ENCODE measurements around the gene IHH. TPM values are rescaled to one million over a fixed set of nuclear protein-coding genes. Genes with fewer than 3 reads are reported as not detected.

The IHH gene
- total and polyA plus RNA-seq, 2 of the 8 experiments (the other 6 are each of a cell fraction or from before 2014, with no cell fraction given): 0.03 TPM; not detected in 1

DNA sequence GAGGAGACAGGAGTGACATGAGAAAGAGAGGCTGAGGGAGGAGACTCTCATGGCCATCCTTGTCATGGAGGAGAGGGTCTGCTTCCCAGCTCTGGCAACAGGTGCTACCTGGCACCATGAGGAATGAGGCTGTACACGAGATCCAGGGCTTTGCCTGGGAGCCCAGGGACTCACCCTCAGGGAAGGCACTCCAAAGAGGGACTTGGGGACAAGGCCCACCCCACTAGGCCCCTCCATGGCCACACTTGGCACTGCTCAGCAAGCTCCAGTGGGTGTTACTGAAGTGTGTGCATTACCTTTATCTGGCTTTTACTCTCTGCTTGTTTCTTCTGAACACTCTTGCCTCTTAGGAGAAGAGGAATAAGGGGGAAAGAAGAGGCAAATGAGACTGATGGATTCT, 22.1 kb downstream of the IHH start:
- Histone ChIP-seq H3K23ac (ENCODE audit: insufficient read length) (no peak overlapping the region), H3K23me2 (ENCODE audit: low read depth, low read length) (no peaks in the 10 kb centered on the region; the same call in 1 of the 2 replicates), H3K56ac (replicated peaks; ENCODE audit: insufficient read length, low read depth, low read length) (no peak overlapping the region), H2AFZ (ENCODE audit: low read length) (no peak overlapping the region), H2BK120ac (replicated peaks; ENCODE audit: low read depth, low read length) (no peak overlapping the region), H2BK20ac (ENCODE audit: low read length) (no peak overlapping the region), H2AK5ac (ENCODE audit: low read depth, low read length) (no peak overlapping the region), H3K9ac (replicated peaks in 1 of 4; ENCODE audit: extremely low read depth in 1 of 4, low read depth in 3 of 4, low read length in 3 of 4) (no peak overlapping the region), H3K4me1 (replicated peaks in 1 of 4; ENCODE audit: control insufficient read depth in 3 of 4, insufficient read depth in 4 of 4, low read length in 3 of 4) (peaks cover 0 to 3% (median 0%) of the 10 kb centered on the region in 4 experiments; a peak in 1 of 7 replicates), H3K79me2 (ENCODE audit: control insufficient read depth in 1 of 2, insufficient read depth in 2 of 2, low read length in 2 of 2) (no peaks in the 10 kb centered on the region), H3K4me3 (ENCODE audit: extremely low read depth in 1 of 4, insufficient read depth in 2 of 4, low read depth in 3 of 4, low read length in 4 of 4) (no peak overlapping the region), H3K27ac (ENCODE audit: low read depth, low read length) (no peak overlapping the region), H4K20me1 (replicated peaks in 1 of 2; ENCODE audit: control insufficient read depth in 1 of 2, insufficient read depth in 2 of 2, low read length in 2 of 2) (no peaks in the 10 kb centered on the region), H3K14ac (ENCODE audit: insufficient read length) (no peak overlapping the region), H2BK15ac (ENCODE audit: low read length) (no peak overlapping the region), H4K5ac (ENCODE audit: insufficient read length, low read depth, low read length) (no peak overlapping the region), H3K79me1 (ENCODE audit: low read depth, low read length) (no peaks in the 10 kb centered on the region), H4K8ac (ENCODE audit: extremely low read depth, insufficient read depth, low read length) (no peak overlapping the region), H3K4ac (replicated peaks; ENCODE audit: insufficient read length, low read depth, low read length) (no peak overlapping the region), H3K18ac (ENCODE audit: extremely low read depth, low read length) (no peak overlapping the region), H2BK12ac (ENCODE audit: low read depth, low read length) (no peak overlapping the region), H3K4me2 (ENCODE audit: insufficient read depth in 1 of 2, low read depth in 2 of 2, low read length in 2 of 2) (no peak overlapping the region), H4K91ac (replicated peaks; ENCODE audit: insufficient read length, low read length) (no peak overlapping the region), H2BK5ac (ENCODE audit: low read depth, low read length) (no peak overlapping the region), H3K36me3 (ENCODE audit: control insufficient read depth in 2 of 4, insufficient read depth in 4 of 4, low read length in 3 of 4) (no peaks in the 10 kb centered on the region), H3K9me3 (ENCODE audit: insufficient read depth in 2 of 2, low read depth in 1 of 2, low read length in 1 of 2) (no peaks in the 10 kb centered on the region), H3K27me3 (replicated peaks in 1 of 4; ENCODE audit: control insufficient read depth in 3 of 4, extremely low read depth in 1 of 4, insufficient read depth in 3 of 4, low read length in 3 of 4) (peaks cover 0 to 5% (median 0%) of the 10 kb centered on the region in 4 experiments; a peak in 1 of 7 replicates)
- ChIA-PET POLR2A (ENCODE audit: partially characterized antibody) (interaction anchor here (0.5 to 1.7 kb wide), 2 partner anchors 21 to 119 kb away, joined by 3 read pairs; no protein-coding TSS in a partner anchor), CTCF (ENCODE audit: partially characterized antibody) (interaction anchor here (0.8 to 62.8 kb wide), 12 partner anchors 6 to 492 kb away, joined by 3 to 1777 read pairs (median 5); partner anchors contain the start of genes CFAP65 and IHH)
- TF ChIP-seq, protein P1, sequence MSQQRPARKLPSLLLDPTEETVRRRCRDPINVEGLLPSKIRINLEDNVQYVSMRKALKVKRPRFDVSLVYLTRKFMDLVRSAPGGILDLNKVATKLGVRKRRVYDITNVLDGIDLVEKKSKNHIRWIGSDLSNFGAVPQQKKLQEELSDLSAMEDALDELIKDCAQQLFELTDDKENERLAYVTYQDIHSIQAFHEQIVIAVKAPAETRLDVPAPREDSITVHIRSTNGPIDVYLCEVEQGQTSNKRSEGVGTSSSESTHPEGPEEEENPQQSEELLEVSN (IDR thresholded peaks at IDR 0.05): no peak
- no peak for TF ChIP-seq TBP (IDR thresholded peaks at IDR 0.05; ENCODE audit: low read depth, low read length)
- TF ChIP-seq SIX5 (IDR thresholded peaks at IDR 0.05; ENCODE audit: low read depth, low read length): no peak
- no peak for TF ChIP-seq YY1 (IDR thresholded peaks at IDR 0.05; ENCODE audit: low read depth, low read length)
- TF ChIP-seq BCL11A (IDR thresholded peaks at IDR 0.05; ENCODE audit: low read depth in 2 of 2, low read length in 2 of 2): no peak
- no peak for TF ChIP-seq TAF1 (IDR thresholded peaks at IDR 0.05; ENCODE audit: low read depth, low read length)
- no peak for TF ChIP-seq POLR2A (IDR thresholded peaks at IDR 0.05; ENCODE audit: control extremely low read depth in 1 of 2, low read depth in 2 of 2, low read length in 2 of 2)
- TF ChIP-seq POU5F1 (IDR thresholded peaks at IDR 0.05; ENCODE audit: low read depth, low read length): no peak
- no peak for TF ChIP-seq ZNF274 (IDR thresholded peaks at IDR 0.05; ENCODE audit: borderline replicate concordance, extremely low read depth, low read length)
- no peak for TF ChIP-seq TAF7 (optimal IDR thresholded peaks at IDR 0.05; ENCODE audit: borderline replicate concordance, low read depth, low read length)
- DNase-seq (ENCODE audit: low read depth in 1 of 2, low spot score in 2 of 2): no peak
- no peak for FAIRE-seq
- 0% methylated on average over 1 of the region's 1 CpG; no CpG with 5 or more reads in 1 of the 2 experiments for WGBS, 2 experiments (ENCODE audit: extremely low coverage in 1 of 2, insufficient coverage in 1 of 2, insufficient read length in 1 of 2, insufficient replicate concordance in 2 of 2, low coverage in 1 of 2, low lambda C conversion rate in 2 of 2, missing lambda C conversion rate in 1 of 2)

Data from H1 (cell line).